Body of pancreas (tissue), 4 donors: ENCODE measurements around the gene KIF18B.

Source experiments
- CTCF ChIP-seq, 7 experiments: fragments of 450-650 bp in 4 of 7; fragments of 200-600 bp in 3 of 7; sonication (generic) in 3 of 7; IDR thresholded peaks; one replicate each; pipeline ENCODE4 v1.5.1; 2016 to 2019; ENCODE audit warnings: antibody characterized with exemption in 7 of 7
- POLR2A ChIP-seq, 3 donors: fragments of 450-650 bp; IDR thresholded peaks; one replicate each; pipeline ENCODE4 v1.6.1; 2016; ENCODE audit warnings: antibody characterized with exemption in 3 of 3, mild to moderate bottlenecking in 2 of 3

- TF ChIP-seq CTCF (IDR thresholded peaks at IDR 0.05) (no peak), POLR2A (IDR thresholded peaks at IDR 0.05) (no peak)
Measured at GRCh38 chr17:44928136-44928535, 19.4 kb downstream of the KIF18B start.
